Measurements from ENCODE around the gene PCDHA2. TPM values are rescaled to one million over a fixed set of nuclear protein-coding genes. Genes with fewer than 3 reads are reported as not detected.
"Not testable (repeated sequence)": the region's sequence is repeated elsewhere in the genome, so short reads cannot be mapped to it uniquely, and the experiment has no call there.

Gene PCDHA2
- total and polyA plus RNA-seq, 2 of the 4 experiments (the other 2 are of a cell fraction), result not detected

GRCh38 chr5:140795259-140795641 is 598 bp downstream of the PCDHA2 start:
- 0 out of 2 replicates have a peak, but pooled peaks have one; percentile 7 for TF ChIP-seq CTCF (conservative IDR thresholded peaks at IDR 0.05; ENCODE audit: low read depth, low read length)
- no peak for TF ChIP-seq CEBPB (IDR thresholded peaks at IDR 0.05; ENCODE audit: low read depth, low read length)
- CTCF ChIA-PET, result no interaction called here

GRCh38 chr5:140796072-140796717 is 1.5 kb downstream of the PCDHA2 start:
- H2BK120ac ChIP-seq (ENCODE audit: low read depth, low read length); H4K91ac ChIP-seq (ENCODE audit: insufficient read depth, low read depth, low read length); H3K4me2 ChIP-seq (ENCODE audit: low read depth, low read length); H4K5ac ChIP-seq (ENCODE audit: low read depth, low read length); H3K27ac ChIP-seq (ENCODE audit: insufficient read depth, low read length); H4K8ac ChIP-seq (ENCODE audit: low read depth in 2 of 2, low read length in 2 of 2); H3K9me1 ChIP-seq (ENCODE audit: insufficient read depth, low read length); H3K14ac ChIP-seq (replicated peaks; ENCODE audit: low read depth, low read length); H4K20me1 ChIP-seq (ENCODE audit: insufficient read depth, low read length); dilution Hi-C loops (cut with HindIII; ENCODE audit: low sequenced_read_pairs, unreplicated experiment); H3K18ac ChIP-seq (ENCODE audit: low read depth, low read length); H2BK15ac ChIP-seq (ENCODE audit: low read depth, low read length); POLR2A ChIA-PET (ENCODE audit: unreplicated experiment); H2AK9ac ChIP-seq (replicated peaks; ENCODE audit: low read depth, low read length, poor library complexity); H2BK5ac ChIP-seq (ENCODE audit: low read depth, low read length, poor library complexity, severe bottlenecking); in situ Hi-C loops (cut with MboI; ENCODE audit: low sequenced_read_pairs); CTCF ChIA-PET; H3K27me3 ChIP-seq (ENCODE audit: control insufficient read depth, insufficient read depth, low read length); ATAC-seq (ENCODE audit: low read depth); BruUV-seq (replicated peaks); H3K56ac ChIP-seq (ENCODE audit: extremely low read depth, insufficient read depth, low read length); H3K4me1 ChIP-seq (ENCODE audit: control insufficient read depth, insufficient read depth, low read length); H3K23ac ChIP-seq (ENCODE audit: low read depth, low read length); H3K4me3 ChIP-seq (ENCODE audit: insufficient read depth, low read depth, low read length); H3K9ac ChIP-seq (ENCODE audit: low read depth, low read length); H3K36me3 ChIP-seq (ENCODE audit: control insufficient read depth, insufficient read depth, low read length); intact Hi-C loops (cut with micrococcal nuclease); DNase-seq; H2AFZ ChIP-seq (replicated peaks; ENCODE audit: low read length, poor library complexity); H3K4ac ChIP-seq (ENCODE audit: low read depth, low read length); H2BK20ac ChIP-seq (ENCODE audit: low read depth, low read length); H2AK5ac ChIP-seq (ENCODE audit: low read depth, low read length); H3K79me1 ChIP-seq (ENCODE audit: low read depth in 1 of 2, low read length in 2 of 2): not testable (repeated sequence)
- WGBS, 2 experiments (ENCODE audit: extremely low coverage in 2 of 2, insufficient read length in 1 of 2), result 66% methylated on average over 52 of the region's 72 CpGs; no CpG with 5 or more reads in 1 of the 2 experiments
- peaks cover 16% of the 10 kb centered on the region for H3K9me3 ChIP-seq (ENCODE audit: control insufficient read depth, insufficient read depth, low read length)

More at GRCh38 chr5:140795259-140795641, 598 bp downstream of the PCDHA2 start:
- no peak overlapping the region for H2BK20ac ChIP-seq (ENCODE audit: low read depth, low read length)
- H2AFZ ChIP-seq (replicated peaks; ENCODE audit: low read length, poor library complexity), result no peak overlapping the region
- H2AK9ac ChIP-seq (replicated peaks; ENCODE audit: low read depth, low read length, poor library complexity), result no peak overlapping the region
- H4K91ac ChIP-seq (ENCODE audit: insufficient read depth, low read depth, low read length), result no peak overlapping the region
- no peak overlapping the region for H3K56ac ChIP-seq (ENCODE audit: extremely low read depth, insufficient read depth, low read length)
- no peaks in the 10 kb centered on the region for H3K79me1 ChIP-seq (ENCODE audit: low read depth in 1 of 2, low read length in 2 of 2)
- no peaks in the 10 kb centered on the region for H3K27me3 ChIP-seq (ENCODE audit: control insufficient read depth, insufficient read depth, low read length)
- intact Hi-C loops (cut with micrococcal nuclease) (no loop called here), in situ Hi-C loops (cut with MboI; ENCODE audit: low sequenced_read_pairs) (no loop called here), dilution Hi-C loops (cut with HindIII; ENCODE audit: low sequenced_read_pairs, unreplicated experiment) (no loop called here)
- BruUV-seq (replicated peaks), result no TSS peak
- no peak overlapping the region for H3K14ac ChIP-seq (replicated peaks; ENCODE audit: low read depth, low read length)
- DNase-seq, result no peak
- no peaks in the 10 kb centered on the region for H3K36me3 ChIP-seq (ENCODE audit: control insufficient read depth, insufficient read depth, low read length)
- H3K27ac ChIP-seq (ENCODE audit: insufficient read depth, low read length), result no peak overlapping the region
- H4K5ac ChIP-seq (ENCODE audit: low read depth, low read length), result no peak overlapping the region
- H3K18ac ChIP-seq (ENCODE audit: low read depth, low read length), result no peak overlapping the region
- no peaks in the 10 kb centered on the region for H4K20me1 ChIP-seq (ENCODE audit: insufficient read depth, low read length)
- no peak overlapping the region for H4K8ac ChIP-seq (ENCODE audit: low read depth in 2 of 2, low read length in 2 of 2)
- no peak overlapping the region for H3K4me3 ChIP-seq (ENCODE audit: insufficient read depth, low read depth, low read length)
- no peaks in the 10 kb centered on the region for H3K4me1 ChIP-seq (ENCODE audit: control insufficient read depth, insufficient read depth, low read length)
- H3K9ac ChIP-seq (ENCODE audit: low read depth, low read length), result no peak overlapping the region
- POLR2A ChIA-PET (ENCODE audit: unreplicated experiment), result no interaction called here
- H3K9me3 ChIP-seq (ENCODE audit: control insufficient read depth, insufficient read depth, low read length), result peaks cover 14% of the 10 kb centered on the region
- no peak overlapping the region for H2BK120ac ChIP-seq (ENCODE audit: low read depth, low read length)
- WGBS, 2 experiments (ENCODE audit: extremely low coverage in 2 of 2, insufficient read length in 1 of 2), result no CpG with 5 or more reads among the region's 15 CpGs
- H3K4ac ChIP-seq (ENCODE audit: low read depth, low read length), result no peak overlapping the region
- H3K23ac ChIP-seq (ENCODE audit: low read depth, low read length), result no peak overlapping the region
- H2BK15ac ChIP-seq (ENCODE audit: low read depth, low read length), result no peak overlapping the region
- H2BK5ac ChIP-seq (ENCODE audit: low read depth, low read length, poor library complexity, severe bottlenecking), result no peak overlapping the region
- H2AK5ac ChIP-seq (ENCODE audit: low read depth, low read length), result no peak overlapping the region
- H3K4me2 ChIP-seq (ENCODE audit: low read depth, low read length), result no peak overlapping the region
- no peaks in the 10 kb centered on the region for H3K9me1 ChIP-seq (ENCODE audit: insufficient read depth, low read length)
- no peak for ATAC-seq (ENCODE audit: low read depth)

Measured in IMR-90 (cell line).